A673 (cell line): ENCODE results near the gene ACOD1. TPM values are rescaled to one million over a fixed set of nuclear protein-coding genes. Genes with fewer than 3 reads are reported as not detected.

Experiments
- BruUV-seq: library from RNA; stranded (reverse); fragments of 400-500 nt; replicated peaks from 2 replicates; lab custom pipeline; 2021; lab: Mats Ljungman, UMichigan
- CTCF ChIA-PET: fragments of 300-600 bp; sonication (Branson Sonifier 250); formaldehyde crosslinking; loops from one replicate; lab custom pipeline; 2022; ENCODE audit warnings: antibody characterized with exemption; lab: Charles Lee
- POLR2A ChIA-PET: fragments of 300-600 bp; sonication (Branson Sonifier 250); formaldehyde crosslinking; loops from one replicate; lab custom pipeline; 2022; ENCODE audit warnings: antibody characterized with exemption; ENCODE audit not compliant: low non-redundant PET; lab: Charles Lee
- DNase-seq: peaks from one replicate; pipeline ENCODE4 v3.0.0-alpha.2; 2015; ENCODE audit warnings: low spot score
- H3K27ac ChIP-seq: fragments of 200-600 bp; sonication (generic); 2 replicates; pipeline ENCODE4 v1.5.1; 2016; ENCODE audit warnings: mixed run types, low read depth, mild to moderate bottlenecking, mixed read lengths, antibody characterized with exemption, low read length; ENCODE audit not compliant: poor library complexity, severe bottlenecking
- H3K27me3 ChIP-seq: fragments of 200-600 bp; sonication (generic); replicated peaks from 2 replicates; pipeline ENCODE4 v1.6.1; 2017; ENCODE audit warnings: mixed run types, low read depth, mild to moderate bottlenecking, mixed read lengths, antibody characterized with exemption, low read length; ENCODE audit not compliant: insufficient read depth, poor library complexity
- H3K36me3 ChIP-seq: fragments of 200-600 bp; sonication (generic); 2 replicates; pipeline ENCODE4 v1.6.1; 2016; ENCODE audit warnings: mixed run types, mild to moderate bottlenecking, mixed read lengths, antibody characterized with exemption, low read length; ENCODE audit not compliant: insufficient read depth, poor library complexity, severe bottlenecking
- H3K4me1 ChIP-seq: fragments of 200-600 bp; sonication (generic); 2 replicates; pipeline ENCODE4 v1.6.1; 2017; ENCODE audit warnings: mixed run types, mild to moderate bottlenecking, mixed read lengths, antibody characterized with exemption, low read length; ENCODE audit not compliant: insufficient read depth, poor library complexity, severe bottlenecking
- H3K4me3 ChIP-seq: fragments of 200-600 bp; sonication (generic); 2 replicates; pipeline ENCODE4 v1.5.1; 2016; ENCODE audit warnings: low read depth, mixed run types, mild to moderate bottlenecking, mixed read lengths, low read length; ENCODE audit not compliant: poor library complexity, severe bottlenecking
- H3K9me3 ChIP-seq: fragments of 200-600 bp; sonication (generic); 2 replicates; pipeline ENCODE4 v1.6.1; 2016; ENCODE audit warnings: mixed run types, low read depth, mild to moderate bottlenecking, mixed read lengths, antibody characterized with exemption, low read length; ENCODE audit not compliant: poor library complexity, severe bottlenecking
- EZH2 ChIP-seq: fragments of 200-600 bp; sonication (generic); IDR thresholded peaks from 2 replicates; pipeline ENCODE4 v1.6.1; 2017; ENCODE audit warnings: borderline replicate concordance, low read depth, mild to moderate bottlenecking, mixed read lengths, antibody characterized with exemption, low read length; ENCODE audit not compliant: poor library complexity, severe bottlenecking
- intact Hi-C: fragments of 100-400 bp; cut with micrococcal nuclease; formaldehyde crosslinking; loops from one replicate; pipeline ENCODE4 v1.10.0; 2022; ENCODE audit not compliant: unreplicated experiment
- total RNA-seq: library from RNA; stranded (reverse); gene quantifications from 2 replicates; pipeline ENCODE4 v1.2.3, GENCODE V29; 2021
- TF ChIP-seq, protein P1 (sequence below): fragments of 300-800, 200-600 bp; sonication (generic); conservative IDR thresholded peaks from 2 replicates; pipeline ENCODE4 v1.5.1; 2017; ENCODE audit warnings: low read depth, mild to moderate bottlenecking, antibody characterized with exemption, low read length, moderate library complexity, mixed read lengths

ACOD1 gene
- total RNA-seq, 1 experiment from 2014 or later: not detected

DNA sequence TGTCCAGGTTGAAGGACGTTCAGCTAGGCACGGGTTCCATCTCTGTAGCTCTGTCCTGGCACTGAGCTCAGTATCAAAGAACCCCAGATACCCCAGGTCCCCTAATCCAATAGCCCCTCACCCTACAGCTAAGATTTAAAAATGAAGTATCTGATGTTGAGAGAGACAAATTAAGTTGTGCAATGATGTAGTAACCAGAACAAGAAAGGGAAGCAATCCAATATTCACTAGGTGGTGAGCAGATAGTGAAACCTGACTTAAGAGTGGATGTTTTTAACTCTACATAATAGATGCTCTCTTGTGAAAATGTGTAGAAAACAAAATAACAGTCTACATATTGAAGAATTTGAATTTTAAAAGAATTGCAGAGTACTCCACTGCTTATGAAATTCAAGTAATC is 1.8 kb downstream of the ACOD1 start:
- ChIA-PET CTCF (no interaction called here), POLR2A (no interaction called here)
- no peaks in the 10 kb centered on the region for H3K36me3 ChIP-seq
- no peak for DNase-seq
- TF ChIP-seq EZH2: no peak
- TF ChIP-seq, protein P1, sequence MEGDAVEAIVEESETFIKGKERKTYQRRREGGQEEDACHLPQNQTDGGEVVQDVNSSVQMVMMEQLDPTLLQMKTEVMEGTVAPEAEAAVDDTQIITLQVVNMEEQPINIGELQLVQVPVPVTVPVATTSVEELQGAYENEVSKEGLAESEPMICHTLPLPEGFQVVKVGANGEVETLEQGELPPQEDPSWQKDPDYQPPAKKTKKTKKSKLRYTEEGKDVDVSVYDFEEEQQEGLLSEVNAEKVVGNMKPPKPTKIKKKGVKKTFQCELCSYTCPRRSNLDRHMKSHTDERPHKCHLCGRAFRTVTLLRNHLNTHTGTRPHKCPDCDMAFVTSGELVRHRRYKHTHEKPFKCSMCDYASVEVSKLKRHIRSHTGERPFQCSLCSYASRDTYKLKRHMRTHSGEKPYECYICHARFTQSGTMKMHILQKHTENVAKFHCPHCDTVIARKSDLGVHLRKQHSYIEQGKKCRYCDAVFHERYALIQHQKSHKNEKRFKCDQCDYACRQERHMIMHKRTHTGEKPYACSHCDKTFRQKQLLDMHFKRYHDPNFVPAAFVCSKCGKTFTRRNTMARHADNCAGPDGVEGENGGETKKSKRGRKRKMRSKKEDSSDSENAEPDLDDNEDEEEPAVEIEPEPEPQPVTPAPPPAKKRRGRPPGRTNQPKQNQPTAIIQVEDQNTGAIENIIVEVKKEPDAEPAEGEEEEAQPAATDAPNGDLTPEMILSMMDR: no peak
- BruUV-seq: no TSS peak
- H3K4me3 ChIP-seq: no peak overlapping the region
- intact Hi-C loops: no loop called here
- no peaks in the 10 kb centered on the region for H3K4me1 ChIP-seq
- H3K27ac ChIP-seq: no peak overlapping the region
- H3K9me3 ChIP-seq: no peaks in the 10 kb centered on the region
- no peaks in the 10 kb centered on the region for H3K27me3 ChIP-seq

DNA sequence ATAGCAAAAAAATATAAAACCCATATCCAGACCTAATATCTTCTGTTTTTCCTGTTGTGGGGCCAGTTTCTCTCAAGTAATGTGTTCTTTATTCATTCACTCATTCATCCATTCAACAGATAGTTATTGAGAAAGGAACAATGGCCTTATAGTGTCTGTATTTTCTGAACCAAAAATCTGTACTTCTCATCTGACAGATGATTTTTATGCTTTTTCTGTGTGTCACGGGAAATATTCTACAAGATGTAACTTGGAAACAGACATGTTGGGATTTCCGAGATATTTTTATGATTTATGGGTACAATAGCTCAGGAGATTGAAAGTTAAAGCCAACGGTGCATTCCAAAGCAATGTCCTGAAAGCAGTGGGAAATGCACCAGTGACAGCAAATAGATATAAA is 5.7 kb downstream of the ACOD1 start:
- CTCF ChIA-PET: no interaction called here
- H3K27ac ChIP-seq: no peak overlapping the region
- BruUV-seq: no TSS peak
- POLR2A ChIA-PET: no interaction called here
- no peak for TF ChIP-seq EZH2
- TF ChIP-seq, protein P1: no peak
- no peaks in the 10 kb centered on the region for H3K27me3 ChIP-seq
- no peak overlapping the region for H3K4me3 ChIP-seq
- H3K4me1 ChIP-seq: no peaks in the 10 kb centered on the region
- DNase-seq: no peak
- H3K36me3 ChIP-seq: no peaks in the 10 kb centered on the region
- no peaks in the 10 kb centered on the region for H3K9me3 ChIP-seq
- intact Hi-C loops: no loop called here

DNA sequence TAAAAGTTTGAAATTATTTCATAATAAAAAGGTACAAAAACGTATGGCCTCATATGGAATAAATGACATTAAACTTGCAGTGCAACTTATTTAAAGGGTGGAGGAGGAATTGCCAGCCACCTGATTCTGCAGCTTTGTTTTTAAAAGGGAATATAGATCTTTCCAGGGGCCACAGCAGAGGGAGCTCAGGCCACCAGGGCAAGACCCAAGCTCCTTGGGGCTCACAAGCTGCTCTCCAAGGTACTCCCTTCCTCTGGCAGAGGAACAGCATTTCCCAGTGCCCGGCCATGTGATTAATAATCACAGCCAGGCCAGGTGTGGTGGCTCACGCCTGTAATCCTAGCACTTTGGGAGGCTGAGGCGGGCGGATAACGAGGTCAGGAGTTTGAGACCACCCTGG is 6.2 kb downstream of the ACOD1 start:
- intact Hi-C loops: no loop called here
- POLR2A ChIA-PET: no interaction called here
- H3K36me3 ChIP-seq: no peaks in the 10 kb centered on the region
- TF ChIP-seq EZH2: no peak
- TF ChIP-seq, protein P1: no peak
- no peak overlapping the region for H3K4me3 ChIP-seq
- BruUV-seq: no TSS peak
- H3K27me3 ChIP-seq: no peaks in the 10 kb centered on the region
- CTCF ChIA-PET: no interaction called here
- no peaks in the 10 kb centered on the region for H3K9me3 ChIP-seq
- H3K4me1 ChIP-seq: no peaks in the 10 kb centered on the region
- no peak for DNase-seq
- no peak overlapping the region for H3K27ac ChIP-seq
